ENCODE data around the gene CREBZF.
A peak's percentile ranks its signal among the peaks of the same experiment; 100 is the strongest.

Gene CREBZF

GRCh38 chr11:85651118-85651517, 13.8 kb downstream of the CREBZF start:
- Histone ChIP-seq H3K14ac (ENCODE audit: low read length) (no peak overlapping the region), H3K4me2 (ENCODE audit: insufficient read depth, low read length, poor library complexity, severe bottlenecking) (no peak overlapping the region), H2AFZ (ENCODE audit: low read length) (no peak overlapping the region), H2BK5ac (ENCODE audit: low read length) (no peak overlapping the region), H2BK120ac (ENCODE audit: low read depth, low read length) (no peak overlapping the region), H3K36me3 (replicated peaks in 1 of 2; ENCODE audit: control insufficient read depth in 2 of 2, insufficient read depth in 2 of 2, low read length in 2 of 2) (peaks cover 5 to 56% of the 10 kb centered on the region in 2 donors), H3K4me1 (ENCODE audit: control insufficient read depth in 2 of 2, insufficient read depth in 1 of 2, low read depth in 1 of 2, low read length in 2 of 2) (peaks cover 0 to 2% of the 10 kb centered on the region in 2 donors), H2BK15ac (ENCODE audit: low read length) (no peak overlapping the region), H3K79me1 (ENCODE audit: low read depth, low read length) (no peaks in the 10 kb centered on the region), H3K27me3 (ENCODE audit: control insufficient read depth in 3 of 3, insufficient read depth in 3 of 3, low read depth in 1 of 3, low read length in 3 of 3) (no peaks in the 10 kb centered on the region), H4K8ac (ENCODE audit: low read depth, low read length) (no peak overlapping the region), H3K4ac (ENCODE audit: low read length) (no peak overlapping the region), H3K9ac (ENCODE audit: low read depth, low read length, poor library complexity) (no peak overlapping the region), H3K27ac (replicated peaks; ENCODE audit: low read length) (no peak overlapping the region), H3K18ac (ENCODE audit: low read length) (no peak overlapping the region), H3K4me3 (ENCODE audit: low read length in 2 of 2) (no peak overlapping the region), H3K9me3 (replicated peaks in 1 of 2; ENCODE audit: control insufficient read depth in 2 of 2, insufficient read depth in 1 of 2, low read depth in 1 of 2, low read length in 2 of 2) (no peaks in the 10 kb centered on the region), H2BK12ac (ENCODE audit: low read length) (no peak overlapping the region), H3K23ac (ENCODE audit: low read depth, low read length, poor library complexity) (no peak overlapping the region), H4K91ac (ENCODE audit: low read depth, low read length, poor library complexity) (no peak overlapping the region), H2AK5ac (ENCODE audit: low read depth, low read length) (no peak overlapping the region)
- no peak for DNase-seq (ENCODE audit: low spot score)
- no CpG with 5 or more reads among the region's 1 CpG for WGBS, 2 donors (ENCODE audit: extremely low coverage in 2 of 2, insufficient read length in 2 of 2, insufficient replicate concordance in 1 of 2)

GRCh38 chr11:85647604-85648299, 17.2 kb downstream of the CREBZF start, which contains the start of gene TMEM126A:
TSS of gene TMEM126A (plus strand) at chr11:85647967. CDS start at chr11:85650256, 2,289 bp downstream.
- H2AK5ac ChIP-seq (ENCODE audit: low read depth, low read length): no peak within 1 kb of the TSS
- peak within 1 kb of the TSS; percentile 69 for H3K18ac ChIP-seq (ENCODE audit: low read length)
- no peaks in the 10 kb centered on the region for H3K79me1 ChIP-seq (ENCODE audit: low read depth, low read length)
- DNase-seq (ENCODE audit: low spot score): peak; percentile 78
- peak within 1 kb of the TSS; percentile 65 for H3K27ac ChIP-seq (replicated peaks; ENCODE audit: low read length)
- no CpG with 5 or more reads among the region's 33 CpGs for WGBS, 2 donors (ENCODE audit: extremely low coverage in 2 of 2, insufficient read length in 2 of 2, insufficient replicate concordance in 1 of 2)
- H3K4me3 ChIP-seq (ENCODE audit: low read length in 2 of 2): peak within 1 kb of the TSS; percentile 68 to 98
- H2BK5ac ChIP-seq (ENCODE audit: low read length): no peak within 1 kb of the TSS
- H3K23ac ChIP-seq (ENCODE audit: low read depth, low read length, poor library complexity): peak within 1 kb of the TSS; percentile 17
- no peak within 1 kb of the TSS for H4K91ac ChIP-seq (ENCODE audit: low read depth, low read length, poor library complexity)
- H2BK15ac ChIP-seq (ENCODE audit: low read length): no peak within 1 kb of the TSS
- no peak within 1 kb of the TSS for H3K14ac ChIP-seq (ENCODE audit: low read length)
- no peak within 1 kb of the TSS for H2BK12ac ChIP-seq (ENCODE audit: low read length)
- H2BK120ac ChIP-seq (ENCODE audit: low read depth, low read length): peak within 1 kb of the TSS; percentile 76
- peak within 1 kb of the TSS; percentile 84 for H2AFZ ChIP-seq (ENCODE audit: low read length)
- no peak within 1 kb of the TSS for H3K9ac ChIP-seq (ENCODE audit: low read depth, low read length, poor library complexity)
- H3K36me3 ChIP-seq (replicated peaks in 1 of 2; ENCODE audit: control insufficient read depth in 2 of 2, insufficient read depth in 2 of 2, low read length in 2 of 2): peaks cover 3 to 22% of the 10 kb centered on the region in 2 donors
- no peak within 1 kb of the TSS for H3K4ac ChIP-seq (ENCODE audit: low read length)
- no peak within 1 kb of the TSS for H4K8ac ChIP-seq (ENCODE audit: low read depth, low read length)
- H3K9me3 ChIP-seq (replicated peaks in 1 of 2; ENCODE audit: control insufficient read depth in 2 of 2, insufficient read depth in 1 of 2, low read depth in 1 of 2, low read length in 2 of 2): no peaks in the 10 kb centered on the region
- peaks cover 0 to 2% of the 10 kb centered on the region in 2 donors for H3K4me1 ChIP-seq (ENCODE audit: control insufficient read depth in 2 of 2, insufficient read depth in 1 of 2, low read depth in 1 of 2, low read length in 2 of 2)
- no peaks in the 10 kb centered on the region for H3K27me3 ChIP-seq (ENCODE audit: control insufficient read depth in 3 of 3, insufficient read depth in 3 of 3, low read depth in 1 of 3, low read length in 3 of 3)
- peak within 1 kb of the TSS; percentile 65 for H3K4me2 ChIP-seq (ENCODE audit: insufficient read depth, low read length, poor library complexity, severe bottlenecking)

GRCh38 chr11:85647078-85647477, 17.9 kb downstream of the CREBZF start:
- Histone ChIP-seq H3K4ac (ENCODE audit: low read length) (no peak overlapping the region), H3K9ac (ENCODE audit: low read depth, low read length, poor library complexity) (no peak overlapping the region), H3K4me3 (ENCODE audit: low read length in 2 of 2) (peak overlapping the region; percentile 68 to 98), H3K79me1 (ENCODE audit: low read depth, low read length) (no peaks in the 10 kb centered on the region), H4K91ac (ENCODE audit: low read depth, low read length, poor library complexity) (no peak overlapping the region), H3K23ac (ENCODE audit: low read depth, low read length, poor library complexity) (no peak overlapping the region), H3K14ac (ENCODE audit: low read length) (no peak overlapping the region), H3K36me3 (replicated peaks in 1 of 2; ENCODE audit: control insufficient read depth in 2 of 2, insufficient read depth in 2 of 2, low read length in 2 of 2) (peaks cover 3 to 16% of the 10 kb centered on the region in 2 donors), H2BK15ac (ENCODE audit: low read length) (no peak overlapping the region), H3K4me1 (ENCODE audit: control insufficient read depth in 2 of 2, insufficient read depth in 1 of 2, low read depth in 1 of 2, low read length in 2 of 2) (peaks cover 0 to 2% of the 10 kb centered on the region in 2 donors), H3K27me3 (ENCODE audit: control insufficient read depth in 3 of 3, insufficient read depth in 3 of 3, low read depth in 1 of 3, low read length in 3 of 3) (no peaks in the 10 kb centered on the region), H2AFZ (ENCODE audit: low read length) (peak overlapping the region; percentile 84), H4K8ac (ENCODE audit: low read depth, low read length) (no peak overlapping the region), H3K4me2 (ENCODE audit: insufficient read depth, low read length, poor library complexity, severe bottlenecking) (no peak overlapping the region), H3K9me3 (replicated peaks in 1 of 2; ENCODE audit: control insufficient read depth in 2 of 2, insufficient read depth in 1 of 2, low read depth in 1 of 2, low read length in 2 of 2) (no peaks in the 10 kb centered on the region), H2BK5ac (ENCODE audit: low read length) (no peak overlapping the region), H2BK120ac (ENCODE audit: low read depth, low read length) (no peak overlapping the region), H2AK5ac (ENCODE audit: low read depth, low read length) (no peak overlapping the region), H2BK12ac (ENCODE audit: low read length) (no peak overlapping the region), H3K18ac (ENCODE audit: low read length) (no peak overlapping the region), H3K27ac (replicated peaks; ENCODE audit: low read length) (no peak overlapping the region)
- no peak for DNase-seq (ENCODE audit: low spot score)
- no CpG with 5 or more reads among the region's 2 CpGs for WGBS, 2 donors (ENCODE audit: extremely low coverage in 2 of 2, insufficient read length in 2 of 2, insufficient replicate concordance in 1 of 2)

- no peak for DNase-seq (ENCODE audit: low spot score)
- no peak overlapping the region for H4K91ac ChIP-seq (ENCODE audit: low read depth, low read length, poor library complexity)
- H3K4me1 ChIP-seq (ENCODE audit: control insufficient read depth in 2 of 2, insufficient read depth in 1 of 2, low read depth in 1 of 2, low read length in 2 of 2): peaks cover 0 to 2% of the 10 kb centered on the region in 2 donors
- no peak overlapping the region for H2BK120ac ChIP-seq (ENCODE audit: low read depth, low read length)
- H3K79me1 ChIP-seq (ENCODE audit: low read depth, low read length): no peaks in the 10 kb centered on the region
- no peak overlapping the region for H3K4me3 ChIP-seq (ENCODE audit: low read length in 2 of 2)
- H4K8ac ChIP-seq (ENCODE audit: low read depth, low read length): no peak overlapping the region
- H2BK5ac ChIP-seq (ENCODE audit: low read length): no peak overlapping the region
- no peak overlapping the region for H2AK5ac ChIP-seq (ENCODE audit: low read depth, low read length)
- H2BK15ac ChIP-seq (ENCODE audit: low read length): no peak overlapping the region
- no peak overlapping the region for H2BK12ac ChIP-seq (ENCODE audit: low read length)
- H3K18ac ChIP-seq (ENCODE audit: low read length): no peak overlapping the region
- H3K9me3 ChIP-seq (replicated peaks in 1 of 2; ENCODE audit: control insufficient read depth in 2 of 2, insufficient read depth in 1 of 2, low read depth in 1 of 2, low read length in 2 of 2): no peaks in the 10 kb centered on the region
- H2AFZ ChIP-seq (ENCODE audit: low read length): no peak overlapping the region
- peaks cover 0 to 14% of the 10 kb centered on the region in 2 donors for H3K36me3 ChIP-seq (replicated peaks in 1 of 2; ENCODE audit: control insufficient read depth in 2 of 2, insufficient read depth in 2 of 2, low read length in 2 of 2)
- no peak overlapping the region for H3K9ac ChIP-seq (ENCODE audit: low read depth, low read length, poor library complexity)
- H3K14ac ChIP-seq (ENCODE audit: low read length): no peak overlapping the region
- H3K4ac ChIP-seq (ENCODE audit: low read length): no peak overlapping the region
- no peak overlapping the region for H3K27ac ChIP-seq (replicated peaks; ENCODE audit: low read length)
- H3K27me3 ChIP-seq (ENCODE audit: control insufficient read depth in 3 of 3, insufficient read depth in 3 of 3, low read depth in 1 of 3, low read length in 3 of 3): no peaks in the 10 kb centered on the region
- H3K4me2 ChIP-seq (ENCODE audit: insufficient read depth, low read length, poor library complexity, severe bottlenecking): no peak overlapping the region
- WGBS, 2 donors (ENCODE audit: extremely low coverage in 2 of 2, insufficient read length in 2 of 2, insufficient replicate concordance in 1 of 2): no CpG with 5 or more reads among the region's 2 CpGs
- no peak overlapping the region for H3K23ac ChIP-seq (ENCODE audit: low read depth, low read length, poor library complexity)
Measured at GRCh38 chr11:85643191-85643614, 21.7 kb downstream of the CREBZF start.
